Activated CD8-positive, alpha-beta memory T cell treated with anti-CD3 and anti-CD28 coated beads for 4 hours (primary cell): Measurements from ENCODE around the gene ASIC5.

ENCODE experiments used
- DNase-seq, 2 donors: peaks; one replicate each; pipeline ENCODE4 v3.0.0-alpha.2; 2020; ENCODE audit warnings: low read depth in 2 of 2

ASIC5 gene

DNA sequence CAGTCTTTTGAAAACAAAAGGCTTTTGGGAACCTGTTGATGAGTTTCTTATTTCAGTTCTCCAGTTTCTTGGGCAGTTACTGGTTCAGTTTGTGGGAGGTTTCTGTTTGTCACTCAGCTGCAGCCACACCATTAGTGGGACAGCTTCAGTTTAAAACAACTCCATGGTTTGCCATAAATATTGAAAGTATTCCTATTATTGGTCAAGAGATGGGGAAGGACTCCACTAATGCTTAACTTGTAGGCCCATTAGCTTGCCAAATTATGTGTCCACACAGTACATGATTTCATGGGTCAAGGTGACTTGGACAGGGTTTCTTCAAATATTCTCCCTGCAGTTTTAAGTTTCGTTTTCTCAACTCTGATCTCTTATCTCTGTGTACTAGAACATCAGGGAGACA, 15.5 kb upstream of the ASIC5 start:
- no peak for DNase-seq

DNA sequence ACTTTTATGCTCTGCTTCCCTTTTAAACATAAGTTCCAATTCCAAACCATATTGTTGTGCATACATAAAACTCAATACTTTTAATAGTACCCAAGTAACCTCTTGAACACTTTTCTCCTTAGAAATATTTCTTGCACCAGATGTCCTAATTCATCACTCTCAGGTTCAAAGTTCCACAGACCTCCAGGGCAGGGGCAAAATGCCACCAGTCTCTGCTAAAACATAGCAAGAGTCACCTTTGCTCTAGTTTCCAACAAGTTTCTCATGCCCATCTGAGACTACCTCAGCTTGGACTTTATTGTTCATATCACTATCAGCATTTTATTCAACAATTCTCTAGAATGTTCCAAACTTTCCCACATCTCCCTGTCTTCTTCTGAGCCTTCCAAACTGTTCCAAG, 13.7 kb upstream of the ASIC5 start:
- DNase-seq: no peak

GRCh38 chr4:155878611-155879010, 12.5 kb upstream of the ASIC5 start:
- no peak for DNase-seq

DNA sequence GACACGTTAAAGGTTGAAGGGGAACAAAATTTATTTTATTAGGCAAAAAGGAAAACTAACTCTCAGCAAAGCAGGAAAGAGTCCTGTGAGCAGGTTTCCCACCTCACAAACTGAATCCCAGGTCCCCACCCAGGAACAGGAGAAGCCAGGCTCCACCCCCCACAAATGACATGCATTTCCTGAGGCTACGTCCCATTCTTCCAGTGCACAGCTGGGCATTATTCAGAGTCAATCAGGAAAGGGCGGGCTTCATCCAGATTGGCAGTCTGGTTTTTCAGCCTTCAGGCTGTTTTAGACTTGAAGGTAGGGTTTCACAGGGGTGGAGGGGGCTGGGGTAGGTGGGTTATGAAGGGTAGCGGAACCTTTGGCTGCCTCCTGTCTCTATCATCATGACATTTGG, 11.9 kb upstream of the ASIC5 start:
- DNase-seq: no peak

GRCh38 chr4:155875878-155876277, 9.8 kb upstream of the ASIC5 start:
- no peak for DNase-seq

- no peak for DNase-seq
These were observed 10.2 kb downstream of the ASIC5 start for GRCh38 chr4:155855897-155856296.

DNA sequence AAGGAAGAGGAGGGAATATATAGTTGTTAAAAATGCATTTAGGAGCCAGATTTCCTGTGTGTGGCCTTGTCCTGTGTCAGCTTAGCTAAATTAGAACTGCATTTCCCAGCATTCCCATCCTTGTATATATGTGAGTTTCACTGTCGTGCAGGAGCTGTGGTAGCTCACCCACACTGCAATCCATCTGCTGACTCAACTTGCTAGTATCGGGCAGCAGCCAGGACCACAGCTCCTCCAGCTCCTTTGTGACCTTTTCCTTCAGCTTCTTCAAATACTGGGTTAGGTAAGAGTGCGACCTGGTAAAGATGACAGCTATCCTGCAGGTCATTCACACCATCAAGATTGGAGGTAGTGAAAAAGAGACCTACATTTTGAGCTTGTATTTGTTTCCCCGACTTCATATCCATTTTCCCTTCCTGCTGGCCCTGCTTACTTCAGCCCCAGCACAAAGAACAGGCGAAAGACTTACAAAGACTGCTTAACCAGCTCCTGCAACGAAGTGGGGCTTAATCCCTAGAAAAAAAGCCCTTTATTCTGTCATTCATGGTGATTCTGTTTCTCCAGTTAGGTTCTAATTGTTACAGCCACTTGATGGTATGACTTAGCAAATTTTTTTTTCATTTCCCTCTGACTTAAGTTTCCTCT, 11.4 kb downstream of the ASIC5 start:
- DNase-seq: no peak

GRCh38 chr4:155853189-155853588, 12.9 kb downstream of the ASIC5 start:
- no peak for DNase-seq

DNA sequence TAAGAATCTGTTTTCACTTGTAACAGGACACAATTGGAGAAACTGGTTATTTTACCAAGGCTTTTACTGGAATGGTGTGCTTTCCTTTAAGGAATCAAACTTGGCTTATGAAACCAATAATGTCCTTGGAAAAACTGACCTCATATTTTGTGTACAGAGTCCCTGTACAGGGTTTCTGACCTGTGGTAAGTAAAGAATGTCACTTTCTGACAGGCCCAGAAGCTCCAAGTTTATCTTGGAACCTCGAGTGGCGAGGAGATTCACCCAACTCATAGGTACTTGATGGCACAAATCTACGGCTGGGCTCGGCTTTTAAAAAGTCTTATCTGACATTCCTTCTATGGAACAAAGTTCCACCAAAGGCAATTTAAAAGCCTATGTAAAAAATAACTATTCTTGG, 17.0 kb downstream of the ASIC5 start:
- no peak for DNase-seq

DNA sequence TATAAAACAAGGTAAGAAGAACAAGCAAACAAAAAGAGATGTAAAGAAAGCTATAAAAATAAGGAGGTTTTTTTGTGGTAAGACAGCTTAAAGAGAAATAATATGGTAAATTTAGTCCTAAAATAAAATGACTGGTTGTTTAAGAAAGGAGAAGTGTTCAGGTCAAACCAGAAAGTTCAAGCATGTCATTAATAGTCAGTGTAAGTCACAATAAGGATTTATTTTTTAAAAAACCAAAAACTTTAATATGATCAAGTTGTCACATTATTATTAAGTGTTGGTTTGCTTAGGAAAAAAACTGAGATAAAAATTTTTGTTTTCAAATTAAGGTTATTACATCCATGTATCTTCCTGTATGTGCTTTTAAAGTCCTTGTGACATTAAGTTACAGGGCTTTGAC, 19.1 kb downstream of the ASIC5 start:
- DNase-seq: no peak

DNA sequence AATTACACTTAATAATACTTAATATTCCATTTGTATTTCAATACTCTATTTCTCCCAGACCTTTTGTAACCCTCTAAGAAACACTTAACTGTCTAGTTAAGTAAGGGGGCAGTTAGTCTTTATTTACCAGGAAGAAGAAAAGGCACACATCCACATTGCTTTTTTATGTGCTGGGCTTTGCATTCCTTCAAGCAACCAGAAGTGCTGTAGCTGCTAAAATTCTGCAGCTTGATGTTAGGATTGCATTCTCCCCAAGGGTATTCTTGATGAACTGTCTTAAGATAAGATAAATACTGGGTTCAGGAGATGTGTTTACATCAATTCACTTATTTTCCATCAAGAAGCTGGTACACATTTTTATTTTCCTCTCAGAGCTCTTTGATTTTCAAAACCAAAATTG, 24.0 kb downstream of the ASIC5 start:
- no peak for DNase-seq

GRCh38 chr4:155837203-155837796, 28.8 kb downstream of the ASIC5 start:
- no peak for DNase-seq

- no peak for DNase-seq
These were observed 33.4 kb downstream of the ASIC5 start for GRCh38 chr4:155832664-155833063.

- no peak for DNase-seq
These were observed 37.4 kb downstream of the ASIC5 start for GRCh38 chr4:155828628-155829027.

GRCh38 chr4:155822572-155822971, 43.5 kb downstream of the ASIC5 start:
- DNase-seq: no peak

GRCh38 chr4:155820887-155821518, 45.1 kb downstream of the ASIC5 start:
- no peak for DNase-seq

DNA sequence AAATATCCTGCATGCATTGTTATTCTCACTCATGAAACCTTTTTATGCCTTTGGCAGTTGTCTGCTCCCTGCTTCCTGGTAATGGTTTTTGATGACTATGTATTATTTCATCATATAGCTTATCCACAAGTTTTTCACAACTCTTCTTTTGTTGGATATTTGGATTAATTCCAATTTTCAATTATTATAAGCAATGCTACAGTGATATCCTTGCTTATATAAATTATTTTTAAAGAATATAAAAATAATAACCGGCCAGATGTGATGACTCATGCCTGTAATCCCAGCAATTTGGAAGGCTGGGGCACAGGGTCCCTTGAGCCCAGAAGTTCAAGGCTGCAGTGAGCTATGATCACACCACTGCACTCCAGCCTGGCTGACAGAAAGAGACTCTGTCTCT, 47.0 kb downstream of the ASIC5 start:
- DNase-seq: no peak

- DNase-seq: no peak
These were observed 47.4 kb downstream of the ASIC5 start for GRCh38 chr4:155818639-155819038.

GRCh38 chr4:155811083-155811482, 55.0 kb downstream of the ASIC5 start:
- no peak for DNase-seq

GRCh38 chr4:155809835-155810234, 56.2 kb downstream of the ASIC5 start:
- DNase-seq: no peak

DNA sequence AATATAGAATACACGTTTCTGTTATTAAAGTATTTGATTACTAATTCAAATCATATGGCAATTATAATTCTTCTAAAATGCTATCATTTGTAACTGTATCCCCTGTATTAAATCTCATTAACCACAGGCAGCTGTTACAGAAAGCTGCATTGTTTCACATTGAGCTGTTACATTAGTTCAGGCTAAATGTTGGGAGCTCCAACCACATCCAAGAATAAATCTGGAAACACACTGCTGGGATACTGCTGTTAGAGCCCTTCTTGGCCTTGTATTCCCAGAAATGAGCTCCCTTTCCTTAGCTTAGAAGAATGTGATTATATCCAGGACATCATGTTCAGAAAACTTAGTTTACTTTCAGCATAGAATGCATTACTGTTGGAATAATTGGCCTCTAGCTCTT, 59.1 kb downstream of the ASIC5 start:
- DNase-seq: no peak

- DNase-seq: no peak
These were observed 61.1 kb downstream of the ASIC5 start for GRCh38 chr4:155805016-155805415.

DNA sequence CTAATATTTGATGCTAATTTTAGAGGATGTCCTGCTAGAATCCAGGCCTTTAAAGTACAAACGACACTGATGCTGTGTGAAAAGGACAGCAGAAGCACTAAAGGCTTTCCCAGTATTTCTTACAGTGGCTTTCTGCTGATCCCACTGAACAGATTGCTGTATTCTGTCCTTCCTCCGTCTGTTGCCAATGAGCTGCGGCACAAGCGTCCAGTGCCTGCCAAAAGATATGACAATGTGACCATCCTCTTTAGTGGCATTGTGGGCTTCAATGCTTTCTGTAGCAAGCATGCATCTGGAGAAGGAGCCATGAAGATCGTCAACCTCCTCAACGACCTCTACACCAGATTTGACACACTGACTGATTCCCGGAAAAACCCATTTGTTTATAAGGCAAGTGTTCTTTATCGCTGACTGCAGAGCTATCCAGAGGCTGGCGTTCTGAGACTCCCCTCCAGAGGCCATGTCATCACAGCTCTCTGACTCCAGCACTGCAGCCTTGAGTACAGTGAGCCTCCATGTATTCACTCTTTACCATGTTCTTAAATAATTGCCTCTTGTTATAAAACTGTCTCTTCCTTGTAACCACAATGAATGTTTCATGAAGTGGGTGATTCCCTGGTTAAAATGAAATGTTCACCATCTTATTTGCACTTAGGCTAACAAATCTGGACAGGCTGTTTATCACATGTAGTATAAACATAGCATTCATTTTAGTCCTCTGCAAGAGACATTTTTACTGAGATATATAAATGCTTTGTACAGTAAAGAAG, 63.7 kb downstream of the ASIC5 start:
- DNase-seq: no peak
